RPMI8226 (cell line): ENCODE results near the gene SMURF2.
"Not testable (repeated sequence)": the region's sequence is repeated elsewhere in the genome, so short reads cannot be mapped to it uniquely, and the experiment has no call there.

Experiments
- DNase-seq: peaks from one replicate; pipeline ENCODE4 v3.0.0-alpha.2; 2015

The SMURF2 gene

DNA sequence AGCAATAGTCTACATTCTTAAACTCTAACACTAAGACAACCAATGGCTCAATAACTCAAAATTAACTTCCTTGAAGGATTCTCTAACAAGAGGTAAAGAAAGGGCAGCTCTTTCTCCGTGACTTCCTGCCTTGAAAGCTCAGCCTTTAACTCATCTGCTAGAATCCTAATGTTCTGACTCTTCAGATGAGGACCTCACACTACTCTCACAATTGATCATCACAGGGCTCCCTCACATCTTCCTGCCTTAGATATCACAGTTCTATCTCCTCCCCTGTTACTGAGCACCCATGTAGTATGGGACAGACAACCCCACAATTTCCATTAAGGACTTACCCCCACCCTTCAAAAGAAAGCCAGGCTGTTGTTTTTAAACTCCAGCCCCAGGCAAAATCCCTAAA lies 33.5 kb downstream of the SMURF2 start:
- no peak for DNase-seq

DNA sequence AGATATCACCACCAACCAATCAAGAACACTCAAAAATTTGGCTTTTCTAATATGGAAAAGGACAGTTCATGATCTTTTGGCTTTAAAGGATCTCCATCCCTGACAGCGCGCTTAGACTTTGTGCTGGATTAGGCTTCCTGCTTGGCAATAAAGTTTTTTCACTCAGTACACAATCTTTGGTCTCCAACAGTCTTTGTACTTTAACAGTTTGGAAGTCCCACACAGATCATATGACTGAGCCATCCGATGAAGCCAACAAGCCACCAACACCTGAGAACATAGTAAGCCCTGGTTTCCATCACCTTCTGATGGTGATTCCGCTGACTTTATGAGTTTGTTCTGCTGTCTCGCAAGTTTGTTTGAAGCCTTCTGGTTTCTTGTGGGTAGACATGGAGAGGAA lies 34.3 kb downstream of the SMURF2 start:
- no peak for DNase-seq

DNA sequence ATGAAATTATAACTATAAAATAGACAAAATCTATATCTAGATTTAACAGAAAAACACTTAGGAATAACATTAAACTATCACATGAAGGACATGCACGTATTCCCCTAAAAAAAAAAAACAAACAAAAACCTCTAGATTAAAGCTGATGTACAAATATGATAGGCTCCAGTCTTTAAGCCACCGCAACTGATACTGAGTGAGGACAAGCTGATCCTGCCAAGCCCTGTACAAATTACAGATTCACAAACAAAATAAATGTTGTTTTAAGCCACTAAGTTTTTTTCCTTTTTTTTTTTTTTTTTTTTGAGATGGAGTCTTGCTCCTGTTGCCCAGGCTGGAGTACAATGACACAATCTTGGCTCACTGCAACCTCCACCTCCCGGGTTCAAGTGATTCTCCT lies 35.3 kb downstream of the SMURF2 start:
- no peak for DNase-seq

DNA sequence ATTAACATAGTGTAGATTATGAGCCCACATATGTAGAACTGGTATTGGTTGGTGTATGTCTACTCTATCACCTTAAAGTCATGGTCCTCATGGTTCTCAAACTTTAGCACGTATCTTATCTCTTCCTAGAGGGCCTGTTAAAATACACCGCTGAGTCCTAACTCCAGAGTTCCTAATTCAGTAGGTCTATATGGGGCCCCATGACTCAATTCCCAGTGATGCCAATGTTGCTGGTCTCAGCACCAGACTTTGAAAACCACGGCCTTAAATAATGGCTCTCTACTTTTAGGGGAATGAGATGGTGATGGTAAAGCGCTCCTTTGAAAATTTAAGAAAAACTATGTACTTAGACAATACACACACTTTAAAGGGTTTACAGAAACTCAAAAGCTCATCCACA lies 36.6 kb downstream of the SMURF2 start:
- no peak for DNase-seq

DNA sequence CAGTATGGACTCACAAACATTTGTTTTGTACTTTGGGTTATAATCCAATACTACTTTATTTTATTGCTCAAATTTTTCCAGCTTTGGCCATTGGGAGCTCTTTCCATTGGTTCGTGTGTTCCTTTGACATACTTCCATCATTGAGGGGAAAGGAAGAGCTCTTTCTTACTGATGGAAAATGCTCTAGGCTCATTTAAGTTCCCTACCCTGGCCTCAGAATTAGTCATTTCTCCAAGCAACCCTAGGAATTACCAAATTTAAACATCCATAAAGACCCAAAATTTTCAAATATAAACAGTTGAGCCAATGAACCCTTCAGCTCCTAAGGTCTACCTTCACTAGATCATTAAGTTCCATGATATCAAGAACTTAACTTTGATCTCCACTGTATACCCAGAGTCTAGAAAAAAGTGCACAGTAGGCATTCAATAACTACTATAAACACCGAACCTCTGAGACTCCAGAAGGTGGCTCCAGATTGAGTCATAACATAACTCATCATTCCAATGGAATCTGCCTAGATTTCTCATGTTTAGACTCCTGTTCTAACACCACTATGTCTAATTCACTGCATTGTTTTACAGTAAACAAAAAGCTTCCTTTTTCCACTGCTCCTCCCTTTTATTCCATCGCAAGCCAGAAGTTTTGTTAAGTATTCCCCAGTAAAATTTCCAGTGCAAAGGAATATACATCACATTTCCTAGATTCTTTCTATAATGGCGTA lies 39.0 kb downstream of the SMURF2 start:
- DNase-seq = no peak

DNA sequence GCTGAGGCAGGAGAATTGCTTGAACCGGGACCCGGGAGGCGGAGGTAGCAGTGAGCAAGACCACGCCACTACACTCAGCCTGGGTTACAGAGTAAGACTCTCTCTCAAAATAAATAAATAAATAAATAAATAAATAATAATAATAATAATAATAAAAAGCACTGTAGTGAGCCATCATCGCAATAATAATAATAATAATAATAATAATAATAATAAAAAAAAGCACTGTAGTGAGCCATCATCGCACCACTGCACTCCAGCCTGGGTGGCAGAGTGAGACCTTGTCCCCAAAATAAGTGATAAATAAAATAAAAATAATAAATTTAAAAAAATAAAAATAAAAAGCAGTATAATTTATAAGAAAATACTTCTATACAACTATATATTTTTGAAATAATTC lies 40.3 kb downstream of the SMURF2 start:
- DNase-seq = no peak

DNA sequence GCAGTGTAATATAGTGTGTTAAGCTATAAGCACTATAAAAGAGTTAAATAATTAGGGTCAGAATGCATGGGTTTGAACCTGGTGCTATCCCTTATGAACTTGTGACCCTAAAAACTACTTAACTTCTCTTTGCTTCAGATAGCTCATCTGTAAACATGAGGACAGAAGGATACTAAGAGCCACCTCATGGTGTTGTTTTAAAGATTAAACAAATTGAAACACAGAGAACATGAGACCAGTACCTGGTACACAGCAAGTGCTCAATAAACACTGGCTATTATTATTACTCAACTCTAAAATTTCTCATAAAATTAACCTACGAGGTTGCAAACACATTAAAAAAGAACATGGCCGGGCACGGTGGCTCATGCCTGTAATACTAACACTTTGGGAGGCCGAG lies 43.3 kb downstream of the SMURF2 start:
- DNase-seq = no peak

DNA sequence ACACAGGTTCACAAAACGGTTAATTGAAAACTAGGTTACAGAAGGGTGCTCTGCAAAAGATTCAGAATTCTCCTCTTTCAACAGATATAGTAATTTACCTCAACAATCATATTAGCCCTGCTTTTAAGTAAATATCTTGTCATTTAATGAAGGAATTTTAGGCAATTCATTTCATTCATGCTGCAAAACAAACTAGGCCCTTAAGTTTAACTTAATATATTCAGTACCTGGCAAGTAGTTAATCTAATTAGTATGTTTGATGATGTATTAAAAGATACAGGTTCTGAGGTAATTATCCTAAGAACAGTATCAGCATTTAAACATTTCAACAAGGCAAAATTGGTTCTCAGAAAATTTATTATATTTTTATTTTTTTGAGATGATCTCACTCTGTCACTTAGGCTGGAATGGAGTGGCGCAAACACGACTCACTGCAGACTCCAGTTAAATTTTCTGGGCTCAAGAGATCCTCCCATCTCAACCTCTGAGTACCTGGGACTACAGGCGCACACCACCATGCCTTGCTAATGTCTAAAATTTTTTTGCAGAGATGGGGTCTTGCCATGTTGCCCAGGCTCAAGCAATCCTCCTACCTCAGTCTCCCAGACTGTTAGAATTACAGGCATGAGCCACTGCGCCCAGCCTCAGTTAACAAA lies 44.9 kb downstream of the SMURF2 start:
- no peak for DNase-seq

DNA sequence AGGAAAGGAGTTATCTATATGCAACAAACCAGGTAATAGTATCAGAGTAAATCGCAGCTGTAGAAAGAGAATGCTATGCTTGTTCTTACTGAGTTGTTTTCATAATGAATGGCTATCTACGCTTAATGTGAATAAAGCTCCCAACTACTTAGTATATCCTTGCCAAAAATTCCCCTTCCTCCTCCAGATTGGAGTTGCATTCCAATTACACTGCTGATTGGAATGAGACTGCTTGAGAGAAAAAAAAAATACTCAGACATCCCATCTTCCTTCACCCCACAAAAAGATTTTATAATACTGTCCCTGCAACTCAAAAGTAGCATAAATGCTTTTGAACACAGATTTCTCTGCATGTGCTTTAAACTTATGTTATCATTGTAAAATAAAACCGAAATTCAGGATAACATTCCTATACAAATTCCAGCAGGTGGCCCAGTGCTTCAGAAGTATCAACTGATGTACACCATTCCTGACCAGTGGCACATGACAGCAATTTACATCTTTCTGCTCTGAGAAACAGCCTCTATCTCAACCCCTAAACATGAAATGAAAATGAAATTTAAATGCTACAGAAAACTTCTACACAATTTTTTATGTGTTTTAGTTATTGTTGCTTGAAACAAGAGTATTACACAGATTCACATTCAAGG lies 47.0 kb downstream of the SMURF2 start:
- DNase-seq = no peak

DNA sequence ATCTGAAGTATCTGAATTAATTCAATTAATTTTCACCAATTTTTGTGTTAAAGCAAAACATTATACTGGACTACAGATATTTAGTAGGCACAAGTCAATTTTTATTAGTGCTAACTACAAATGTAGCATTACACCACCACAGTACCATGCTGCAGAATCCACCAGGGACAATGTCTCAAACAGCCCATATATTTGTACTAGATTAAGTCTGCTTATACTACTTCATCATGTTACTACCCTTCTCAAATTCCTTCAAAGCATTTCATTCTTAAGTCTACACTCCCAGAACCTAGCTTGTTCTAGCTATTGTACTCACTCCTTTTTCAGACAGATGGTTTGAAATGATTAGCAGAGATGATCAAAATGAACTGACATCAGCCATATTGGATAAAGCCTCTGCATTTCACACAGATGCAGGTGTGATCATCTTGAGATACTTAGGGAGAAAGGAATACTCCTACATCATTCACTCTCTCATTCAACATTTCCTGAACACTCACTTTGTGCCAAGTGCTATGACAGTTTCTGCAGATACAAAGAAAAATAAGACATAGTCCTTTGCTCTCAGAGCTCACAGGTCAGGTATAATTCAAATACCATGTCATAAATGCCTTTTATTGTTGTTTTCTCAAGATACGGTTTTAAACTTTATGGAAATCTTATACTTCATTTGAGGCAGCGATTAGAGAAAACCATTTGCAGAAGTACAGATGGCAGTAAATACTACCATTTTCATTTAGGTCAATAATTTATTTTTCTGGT lies 47.7 kb downstream of the SMURF2 start:
- DNase-seq = no peak

DNA sequence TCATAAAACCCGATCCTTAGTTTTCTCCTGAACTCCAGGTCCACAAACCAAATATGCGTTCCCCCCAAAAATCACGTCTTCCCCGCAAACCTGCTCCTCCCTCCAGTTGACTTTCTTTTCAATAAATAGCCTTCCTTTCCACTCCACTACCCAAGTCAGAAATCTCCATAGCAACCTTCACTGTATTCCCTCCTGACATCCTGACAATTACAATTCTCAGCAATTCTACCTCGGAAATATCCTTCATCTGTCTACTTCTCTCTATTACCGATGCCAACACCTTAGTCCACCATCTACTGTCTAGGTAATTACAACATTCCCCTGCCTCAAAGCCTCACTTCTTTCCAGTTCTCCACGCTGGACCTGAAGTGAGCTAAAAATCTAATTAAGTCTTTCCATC lies 50.7 kb downstream of the SMURF2 start:
- DNase-seq = no peak

DNA sequence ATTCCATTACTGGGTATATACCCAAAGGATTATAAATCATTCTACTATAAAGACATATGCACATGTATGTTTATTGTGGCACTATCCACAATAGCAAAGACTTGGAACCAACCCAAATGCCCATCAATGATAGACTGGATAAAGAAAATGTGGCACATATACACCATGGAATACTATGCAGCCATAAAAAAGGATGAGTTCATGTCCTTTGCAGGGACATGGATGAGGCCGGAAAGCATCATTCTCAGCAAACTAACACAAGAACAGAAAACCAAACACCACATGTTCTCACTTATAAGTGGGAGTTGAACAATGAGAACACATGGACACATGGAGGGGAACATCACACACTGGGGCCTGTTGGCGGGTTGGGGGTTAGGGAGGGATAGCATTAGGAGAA lies 51.9 kb downstream of the SMURF2 start:
- DNase-seq = not testable (repeated sequence)

DNA sequence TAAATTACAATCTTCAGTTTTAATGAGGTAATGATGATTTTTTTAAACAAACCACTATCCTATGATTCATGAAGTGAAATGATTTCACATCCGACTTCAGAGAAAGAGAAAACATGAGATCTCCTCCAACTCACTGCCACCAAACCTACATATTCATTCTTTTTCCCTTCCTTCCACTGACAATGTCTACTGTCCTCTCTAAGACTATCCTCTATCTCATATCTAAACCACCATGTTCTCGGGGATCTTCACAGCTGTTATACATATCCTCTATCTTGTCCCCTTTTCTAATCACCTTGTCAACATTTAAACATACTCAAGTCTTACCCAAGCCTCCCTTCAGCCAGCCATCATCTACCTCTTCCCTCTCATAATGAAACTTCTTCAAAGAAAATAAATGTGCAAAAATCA lies 53.5 kb downstream of the SMURF2 start:
- DNase-seq = no peak

DNA sequence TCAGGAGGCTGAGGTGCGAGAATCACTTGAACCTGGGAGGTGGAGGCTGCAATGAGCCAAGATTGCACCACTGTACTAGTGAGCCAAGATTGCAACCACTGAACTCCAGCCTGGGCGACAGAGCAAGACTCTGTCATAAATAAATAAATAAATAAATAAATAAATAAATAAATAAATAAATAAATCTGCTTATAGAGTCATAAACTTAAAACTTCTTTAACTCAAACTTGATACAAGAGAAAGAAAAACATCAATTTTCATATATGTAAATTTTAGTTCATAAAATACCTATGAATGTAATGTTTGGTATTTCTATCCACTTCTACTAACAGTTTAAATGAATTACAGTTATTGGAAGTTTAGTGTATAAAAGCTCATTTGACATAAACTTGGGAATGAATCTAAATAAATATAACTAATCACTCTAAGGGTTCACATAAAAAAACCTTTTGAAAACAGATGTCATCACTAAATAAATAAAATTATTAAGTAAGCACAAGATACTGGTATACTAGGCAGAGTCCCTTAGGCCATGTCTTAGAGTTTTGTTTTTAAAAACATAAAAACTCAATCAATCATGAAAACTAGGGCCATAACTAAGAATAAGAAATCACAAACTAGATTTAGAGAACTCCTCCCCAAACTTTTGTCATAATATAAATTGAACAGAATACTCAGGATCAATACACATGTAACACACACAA lies 54.1 kb downstream of the SMURF2 start:
- no peak for DNase-seq

DNA sequence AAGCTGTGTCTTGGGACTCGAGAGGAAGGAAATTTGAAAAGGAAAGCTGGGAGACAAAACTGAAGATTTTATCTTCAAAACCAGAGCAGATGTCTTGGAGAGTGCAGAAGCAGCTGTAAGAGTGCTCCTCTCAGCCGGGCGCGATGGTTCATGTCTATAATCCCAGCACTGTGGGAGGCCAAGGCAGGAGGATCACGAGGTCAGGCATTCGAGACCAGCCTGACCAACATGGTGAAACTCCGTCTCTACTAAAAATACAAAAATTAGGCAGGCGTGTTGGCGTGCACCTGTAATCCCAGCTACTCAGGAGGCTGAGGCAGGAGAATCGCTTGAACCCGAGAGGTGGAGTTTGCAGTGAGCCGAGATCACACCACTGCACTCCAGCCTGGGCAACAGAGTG lies 57.6 kb downstream of the SMURF2 start:
- not testable (repeated sequence) for DNase-seq

DNA sequence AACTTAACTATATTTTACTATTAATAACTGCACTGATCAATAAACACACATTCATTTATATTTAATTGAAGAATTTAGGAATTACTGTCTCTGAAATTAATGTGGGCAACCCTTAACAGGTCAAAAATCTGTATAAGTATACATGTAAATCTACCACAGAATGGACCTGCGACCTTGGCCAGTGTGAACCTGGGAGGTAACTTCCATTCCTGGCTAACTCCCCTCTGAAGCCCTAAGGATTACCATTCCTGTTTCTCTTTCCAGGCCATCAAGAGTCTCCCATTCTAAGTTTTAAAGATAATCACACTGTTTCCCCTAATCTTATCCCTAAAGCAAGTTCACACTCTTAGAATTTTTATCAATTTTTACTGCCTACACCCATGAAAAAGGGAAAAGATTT lies 58.1 kb downstream of the SMURF2 start:
- DNase-seq = no peak

DNA sequence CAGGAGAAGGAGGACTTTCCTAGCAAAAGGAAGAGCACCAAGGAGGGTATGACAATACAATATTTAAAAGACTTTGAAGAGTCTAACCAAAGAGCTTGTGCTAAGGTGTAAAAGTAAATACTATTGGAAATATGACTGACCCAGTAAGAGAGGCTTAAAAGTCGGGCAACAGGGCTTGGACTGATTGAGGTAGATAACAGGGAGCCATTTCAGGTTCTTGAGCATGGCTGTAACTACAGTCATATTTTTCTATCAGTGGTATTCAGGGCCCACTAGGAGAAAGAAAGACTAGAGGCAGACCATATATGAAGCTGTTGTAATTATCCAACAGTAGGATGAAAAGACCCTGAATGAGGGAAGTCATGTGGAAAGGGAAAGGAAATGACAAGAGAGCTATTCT lies 62.3 kb downstream of the SMURF2 start:
- DNase-seq = no peak

DNA sequence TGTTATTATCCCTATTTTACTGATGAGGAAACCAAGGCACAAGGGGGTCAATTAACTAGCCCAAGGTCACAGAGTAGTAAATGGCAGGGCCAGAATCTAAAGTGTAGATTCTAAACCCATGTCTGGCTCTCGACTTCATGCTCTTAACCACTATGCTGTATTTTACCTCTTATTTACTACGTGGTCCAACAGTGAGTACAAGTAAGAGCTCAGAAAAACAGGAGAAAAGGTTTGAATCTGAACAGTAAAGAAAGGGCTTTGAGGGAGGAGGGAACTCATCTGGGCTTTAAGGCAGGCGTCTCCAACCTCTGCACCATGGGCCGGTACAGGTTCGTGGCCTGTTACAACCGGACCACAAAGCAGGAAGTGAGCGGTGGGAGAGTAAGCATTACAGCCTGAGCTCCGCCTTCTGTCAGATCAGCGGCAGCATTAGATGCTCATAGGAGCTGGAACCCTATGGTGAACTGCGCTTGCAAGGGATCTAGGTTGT lies 62.9 kb downstream of the SMURF2 start:
- DNase-seq = peak; percentile 22

DNA sequence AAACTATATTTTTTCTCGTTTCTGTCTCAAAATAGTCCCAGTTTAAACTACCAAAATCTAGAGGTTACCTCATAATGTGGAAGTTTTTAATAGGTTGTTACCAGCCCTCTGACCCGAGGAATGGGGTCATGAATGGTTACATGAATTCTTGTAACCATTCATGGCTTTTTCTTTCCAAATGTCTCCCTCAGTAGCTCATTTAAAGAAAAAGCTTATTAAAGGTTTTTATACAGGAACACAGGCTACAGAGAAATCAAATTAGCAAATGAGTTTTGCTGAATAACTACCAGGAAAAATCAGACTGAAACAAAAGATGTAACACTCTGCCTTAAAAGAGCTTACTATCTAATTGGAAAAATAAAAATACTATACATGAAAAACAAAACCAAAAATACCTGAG lies 63.4 kb downstream of the SMURF2 start:
- no peak for DNase-seq

DNA sequence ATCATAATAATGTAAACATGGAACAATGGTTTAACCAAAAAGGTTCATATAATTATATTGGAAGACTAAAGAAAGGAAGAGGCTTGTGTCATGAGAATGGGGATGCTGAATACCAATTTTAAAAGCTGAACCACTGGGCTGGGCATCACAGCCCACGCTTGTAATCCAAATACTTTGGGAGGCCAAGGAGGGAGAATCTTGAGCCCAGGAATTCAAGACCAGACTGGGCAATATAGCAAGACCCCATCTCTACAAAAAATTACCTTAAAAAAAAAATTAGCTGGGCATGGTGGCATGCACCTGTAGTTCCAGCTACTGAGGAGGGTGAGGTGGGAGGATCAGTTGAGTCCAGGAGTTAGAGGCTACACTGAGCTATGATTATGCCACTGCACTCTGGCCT lies 65.1 kb downstream of the SMURF2 start:
- DNase-seq = no peak

DNA sequence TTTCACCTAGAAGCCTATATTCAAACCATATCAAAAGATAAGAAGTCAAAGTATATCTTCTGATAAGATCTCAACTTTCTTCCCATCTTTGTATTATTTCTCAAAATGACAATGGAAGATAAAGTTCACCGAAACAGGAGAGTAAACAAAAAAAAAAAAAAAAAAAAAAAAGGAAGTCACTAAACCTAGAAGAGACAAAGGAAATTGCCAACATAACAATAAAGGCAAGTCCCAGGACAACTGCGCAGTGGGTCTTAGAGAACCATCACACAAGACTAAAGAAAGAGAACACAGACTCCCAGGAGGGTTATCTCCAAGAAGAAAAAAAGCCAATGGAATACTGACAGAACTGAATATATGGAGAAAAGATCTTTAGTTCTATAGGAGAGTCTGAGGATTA lies 65.7 kb downstream of the SMURF2 start:
- no peak for DNase-seq

DNA sequence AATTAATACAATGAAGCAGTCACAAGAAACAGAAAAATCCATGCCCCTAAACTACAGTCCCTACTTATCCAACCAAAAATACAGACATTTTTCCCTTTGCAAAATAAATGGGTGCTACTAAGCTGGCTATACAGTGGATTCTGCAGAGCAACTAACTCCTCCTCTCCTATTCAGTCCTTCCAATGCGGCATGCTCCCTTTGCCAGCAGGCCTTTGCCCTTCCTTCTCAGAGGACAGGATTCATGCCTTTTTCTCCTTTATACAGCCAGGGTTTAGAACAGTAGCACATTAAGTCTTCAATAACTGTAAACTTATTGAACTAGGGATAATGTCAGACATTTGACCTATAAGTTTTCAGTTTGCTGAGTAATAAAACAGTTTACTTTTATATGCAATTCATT lies 70.2 kb downstream of the SMURF2 start:
- DNase-seq = no peak

DNA sequence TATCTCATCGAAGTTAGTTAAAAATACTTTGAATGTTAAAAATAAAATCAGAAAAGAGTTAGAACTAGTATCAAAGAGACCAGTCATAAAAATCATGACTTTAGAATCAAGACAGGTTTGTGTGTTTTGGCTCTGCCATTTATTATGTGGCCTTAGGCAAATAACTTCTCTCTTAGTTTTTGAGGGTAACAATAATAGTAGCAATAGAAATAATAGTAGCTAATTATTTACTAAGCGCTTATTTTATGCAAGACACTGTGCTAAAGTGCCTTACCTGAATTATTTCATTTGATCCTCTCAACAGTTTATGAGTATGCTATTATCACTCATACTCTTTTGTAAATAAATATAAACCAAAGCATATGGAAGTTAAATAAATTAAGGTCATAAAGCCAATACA lies 77.0 kb downstream of the SMURF2 start:
- DNase-seq = no peak
